GM06990 (cell line): ENCODE data around the gene MANBA.

Experiments used
- DNase-seq: peaks from one replicate; pipeline ENCODE4 v3.0.0-alpha.2; 2011; ENCODE audit not compliant: insufficient read length; ENCODE audit errors: extremely low read depth
- H3K27me3 ChIP-seq: replicated peaks from 2 replicates; pipeline ENCODE4 v1.6.0; 2011; ENCODE audit warnings: low read length; ENCODE audit not compliant: control insufficient read depth, insufficient read depth
- H3K36me3 ChIP-seq: 2 replicates; pipeline ENCODE4 v1.5.1; 2011; ENCODE audit warnings: low read length; ENCODE audit not compliant: control insufficient read depth, insufficient read depth
- H3K4me3 ChIP-seq: replicated peaks from 2 replicates; pipeline ENCODE4 v1.5.1; 2011; ENCODE audit warnings: low read depth, mild to moderate bottlenecking, control low read depth, low read length
- TF ChIP-seq, protein P1 (sequence below): IDR thresholded peaks from 2 replicates; pipeline ENCODE4 v1.5.1; 2011; ENCODE audit warnings: low read length, control low read depth, mild to moderate bottlenecking, inconsistent platforms; ENCODE audit not compliant: insufficient read depth, poor library complexity, severe bottlenecking

MANBA gene

DNA sequence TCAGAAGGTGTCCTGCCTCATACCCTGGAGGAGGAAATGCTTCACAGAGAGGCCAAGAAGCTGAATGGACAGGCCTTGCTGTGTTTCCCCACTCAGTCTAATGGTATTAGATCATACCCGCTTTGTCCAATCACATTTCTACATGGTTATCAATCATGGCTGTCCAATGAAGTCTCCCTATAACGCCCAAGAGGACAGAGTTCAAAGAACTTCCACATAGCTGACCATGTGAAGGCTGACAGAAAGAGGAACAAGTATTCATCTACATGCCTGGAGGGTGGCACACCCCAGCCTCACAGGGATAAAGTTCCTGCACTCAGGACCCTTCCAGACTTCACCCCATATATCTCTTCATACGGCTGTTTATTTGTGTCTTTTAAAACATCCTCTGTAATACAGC, 123.4 kb downstream of the MANBA start:
- TF ChIP-seq, protein P1, sequence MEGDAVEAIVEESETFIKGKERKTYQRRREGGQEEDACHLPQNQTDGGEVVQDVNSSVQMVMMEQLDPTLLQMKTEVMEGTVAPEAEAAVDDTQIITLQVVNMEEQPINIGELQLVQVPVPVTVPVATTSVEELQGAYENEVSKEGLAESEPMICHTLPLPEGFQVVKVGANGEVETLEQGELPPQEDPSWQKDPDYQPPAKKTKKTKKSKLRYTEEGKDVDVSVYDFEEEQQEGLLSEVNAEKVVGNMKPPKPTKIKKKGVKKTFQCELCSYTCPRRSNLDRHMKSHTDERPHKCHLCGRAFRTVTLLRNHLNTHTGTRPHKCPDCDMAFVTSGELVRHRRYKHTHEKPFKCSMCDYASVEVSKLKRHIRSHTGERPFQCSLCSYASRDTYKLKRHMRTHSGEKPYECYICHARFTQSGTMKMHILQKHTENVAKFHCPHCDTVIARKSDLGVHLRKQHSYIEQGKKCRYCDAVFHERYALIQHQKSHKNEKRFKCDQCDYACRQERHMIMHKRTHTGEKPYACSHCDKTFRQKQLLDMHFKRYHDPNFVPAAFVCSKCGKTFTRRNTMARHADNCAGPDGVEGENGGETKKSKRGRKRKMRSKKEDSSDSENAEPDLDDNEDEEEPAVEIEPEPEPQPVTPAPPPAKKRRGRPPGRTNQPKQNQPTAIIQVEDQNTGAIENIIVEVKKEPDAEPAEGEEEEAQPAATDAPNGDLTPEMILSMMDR = no peak

DNA sequence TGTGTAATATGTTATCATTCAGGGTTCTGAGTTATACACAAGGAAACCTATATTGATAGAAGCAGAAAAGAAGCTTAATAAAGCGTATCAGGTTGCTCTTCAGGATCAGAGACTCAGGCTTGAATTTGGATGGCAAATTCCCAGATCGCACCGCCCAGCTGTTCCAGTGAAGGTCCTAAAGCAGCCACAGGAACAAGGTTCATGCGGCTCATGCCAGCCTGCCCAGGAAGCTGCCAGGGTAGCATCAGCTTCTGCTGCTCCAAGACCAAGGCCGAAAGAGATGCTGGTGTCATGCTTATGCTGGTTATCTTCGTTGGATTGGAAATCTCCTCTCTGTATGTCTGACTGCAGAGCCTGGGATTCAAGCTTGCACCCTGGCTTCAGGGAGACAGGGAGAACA, 127.7 kb downstream of the MANBA start:
- DNase-seq = no peak
- TF ChIP-seq, protein P1 = no peak
- H3K36me3 ChIP-seq = peaks cover 12% of the 10 kb centered on the region
- no peaks in the 10 kb centered on the region for H3K27me3 ChIP-seq
- no peak overlapping the region for H3K4me3 ChIP-seq

More for the DNA sequence above, 123.4 kb downstream of the MANBA start:
- no peak for DNase-seq
- Histone ChIP-seq H3K4me3 (no peak overlapping the region), H3K36me3 (peaks cover 16% of the 10 kb centered on the region), H3K27me3 (no peaks in the 10 kb centered on the region)

DNA sequence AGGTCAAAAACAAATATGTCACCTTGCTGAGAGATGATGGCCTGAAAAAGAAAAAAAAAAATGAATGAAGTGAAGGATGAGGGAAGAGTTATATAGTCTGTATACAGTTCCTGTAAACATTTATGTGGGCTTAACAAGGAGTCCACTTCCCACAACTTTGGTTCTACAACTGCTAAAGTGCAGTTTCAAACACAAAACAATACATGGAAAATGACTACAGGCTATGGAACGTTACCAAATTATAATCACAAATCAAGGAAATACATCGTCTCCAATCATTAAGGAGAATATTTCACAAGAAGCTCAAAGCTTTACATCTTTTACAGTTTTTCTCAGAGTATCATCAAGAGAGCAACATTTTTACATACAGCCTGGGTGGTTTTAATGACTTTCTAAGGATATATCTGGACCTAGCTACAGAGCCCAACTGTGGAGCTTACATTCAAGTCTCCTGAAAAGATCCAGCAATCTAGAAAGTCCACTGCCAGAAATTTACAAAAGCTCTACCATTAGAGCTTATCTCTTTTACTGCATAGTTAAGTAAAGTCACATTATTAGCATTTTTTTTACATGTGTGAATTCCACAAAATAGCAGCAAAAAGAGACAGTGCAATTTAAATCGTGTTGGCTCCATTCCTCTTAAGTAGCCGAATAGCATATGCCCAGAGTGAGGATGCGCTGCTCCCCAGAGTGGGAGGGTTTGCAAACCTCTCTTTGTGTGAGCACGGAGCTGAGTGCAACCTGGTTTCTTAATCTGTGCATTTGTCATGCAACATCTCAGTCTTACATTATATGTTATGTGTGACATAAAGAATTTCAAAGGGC, 128.3 kb downstream of the MANBA start:
- TF ChIP-seq, protein P1 = no peak
- Histone ChIP-seq H3K36me3 (peaks cover 9% of the 10 kb centered on the region), H3K4me3 (no peak overlapping the region), H3K27me3 (no peaks in the 10 kb centered on the region)
- no peak for DNase-seq

DNA sequence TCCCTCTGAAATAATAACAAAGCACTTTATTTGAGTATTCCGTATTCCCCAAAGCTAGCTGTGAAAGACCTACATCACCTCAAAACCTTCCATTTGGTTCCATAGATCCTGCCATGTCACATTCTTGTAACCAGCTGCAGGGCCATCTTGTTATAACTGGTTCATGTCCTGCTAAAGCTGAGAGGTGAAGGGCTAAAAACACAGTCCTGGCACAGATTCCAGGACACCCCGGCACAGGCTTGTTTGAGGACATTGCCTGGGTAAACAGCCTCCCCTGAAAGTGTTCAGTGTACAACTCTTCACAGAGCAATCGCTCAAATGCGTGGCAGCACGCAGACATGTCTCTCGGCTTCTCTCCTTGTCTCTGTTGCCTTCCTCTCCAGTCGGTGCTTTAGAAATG, 129.2 kb downstream of the MANBA start:
- no peak for DNase-seq
- TF ChIP-seq, protein P1 = no peak
- H3K36me3 ChIP-seq = peaks cover 9% of the 10 kb centered on the region
- no peaks in the 10 kb centered on the region for H3K27me3 ChIP-seq
- H3K4me3 ChIP-seq = no peak overlapping the region

DNA sequence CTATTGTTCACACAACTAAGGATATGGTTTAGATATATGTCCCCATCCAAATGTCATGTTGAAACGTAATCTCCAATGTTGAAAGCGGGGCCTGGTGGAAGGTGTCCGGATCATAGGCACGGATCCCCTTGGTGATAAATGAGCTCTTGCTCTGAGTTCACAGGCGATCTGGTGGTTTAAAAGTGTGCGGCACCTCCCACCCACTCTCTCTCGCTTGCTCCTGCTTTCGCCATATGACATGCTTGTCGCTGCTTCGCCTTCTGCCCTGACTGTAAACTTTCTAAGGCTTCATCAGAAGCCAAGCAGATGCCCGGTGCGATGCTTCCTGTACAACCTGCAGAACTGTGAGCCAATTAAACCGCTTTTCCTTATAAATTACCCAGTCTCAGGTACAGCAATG, 131.1 kb downstream of the MANBA start:
- no peak for DNase-seq
- Histone ChIP-seq H3K36me3 (peaks cover 7% of the 10 kb centered on the region), H3K4me3 (no peak overlapping the region), H3K27me3 (no peaks in the 10 kb centered on the region)
- TF ChIP-seq, protein P1 = no peak
